Activated CD8-positive, alpha-beta T cell treated with anti-CD3 and anti-CD28 coated beads for 36 hours (primary cell): ENCODE measurements around the gene PPFIA2. TPM values are rescaled to one million over a fixed set of nuclear protein-coding genes. Genes with fewer than 3 reads are reported as not detected.

Source experiments
- ATAC-seq: fragments of 200-7000 bp; cut with Tn5 transposase; one replicate; pipeline ENCODE4 v1.10.0; 2021; ENCODE audit warnings: mild to moderate bottlenecking, moderate library complexity
- CTCF ChIA-PET: fragments of 350-600 bp; sonication (Branson Sonifier 250); formaldehyde crosslinking; loops from one replicate; lab custom pipeline; 2021; ENCODE audit warnings: antibody characterized with exemption; lab: Charles Lee
- POLR2A ChIA-PET: fragments of 350-600 bp; sonication (Branson Sonifier 250); formaldehyde crosslinking; loops from one replicate; lab custom pipeline; 2021; ENCODE audit warnings: antibody characterized with exemption; lab: Charles Lee
- DNase-seq: peaks from one replicate; pipeline ENCODE4 v3.0.0-alpha.2; 2020
- H3K27ac Mint-ChIP-seq: one replicate; pipeline ENCODE4 v1.8.0; 2021; ENCODE audit warnings: mild to moderate bottlenecking, mixed read lengths
- H3K27me3 Mint-ChIP-seq: one replicate; pipeline ENCODE4 v1.8.0; 2021; ENCODE audit warnings: mixed read lengths
- H3K36me3 Mint-ChIP-seq: one replicate; pipeline ENCODE4 v1.8.0; 2021; ENCODE audit warnings: low read depth, mixed read lengths
- H3K4me1 Mint-ChIP-seq: one replicate; pipeline ENCODE4 v1.8.0; 2021; ENCODE audit warnings: low read depth, mixed read lengths
- H3K4me3 Mint-ChIP-seq: one replicate; pipeline ENCODE4 v1.8.0; 2021; ENCODE audit warnings: mild to moderate bottlenecking, moderate library complexity, mixed read lengths
- H3K9me3 Mint-ChIP-seq: one replicate; pipeline ENCODE4 v1.8.0; 2021; ENCODE audit warnings: mixed read lengths
- intact Hi-C: fragments of 100-400 bp; cut with micrococcal nuclease; formaldehyde crosslinking; loops from one replicate; pipeline ENCODE4 v1.10.0; 2022
- total RNA-seq, 2 experiments: library from RNA; stranded (reverse); gene quantifications; one replicate each; pipeline ENCODE4 v1.2.3, GENCODE V29; 2021
- TF ChIP-seq, protein P1 (sequence below): fragments of 200-600 bp; IDR thresholded peaks from one replicate; pipeline ENCODE4 v1.8.0; 2022; ENCODE audit warnings: antibody characterized with exemption, mild to moderate bottlenecking

Gene PPFIA2
- total RNA-seq, 2 experiments from 2014 or later = not detected

DNA sequence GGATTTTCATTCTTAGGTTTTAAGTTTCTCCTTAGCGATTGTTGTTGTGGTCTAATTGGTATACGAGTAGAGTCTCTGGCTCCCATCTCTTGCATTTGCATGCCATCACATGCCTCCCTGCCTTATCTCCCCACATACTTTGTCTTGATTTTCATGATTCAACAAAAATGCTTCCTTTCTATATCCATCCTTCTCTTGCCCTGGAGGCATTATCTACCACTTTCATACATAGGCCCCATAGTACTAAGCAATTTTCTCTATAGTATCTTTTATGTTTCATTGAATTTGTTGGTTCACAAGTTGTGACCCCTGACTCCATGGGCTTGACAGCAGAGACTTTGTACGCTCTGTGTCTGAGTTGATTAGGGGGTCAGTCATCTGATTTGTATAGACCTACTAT is 455.2 kb downstream of the PPFIA2 start:
- DNase-seq = no peak
- Mint-ChIP-seq H3K4me1 (no peaks in the 10 kb centered on the region), H3K27ac (no peak overlapping the region), H3K27me3 (no peaks in the 10 kb centered on the region), H3K9me3 (peaks cover 3% of the 10 kb centered on the region), H3K36me3 (no peaks in the 10 kb centered on the region), H3K4me3 (no peak overlapping the region)
- TF ChIP-seq, protein P1, sequence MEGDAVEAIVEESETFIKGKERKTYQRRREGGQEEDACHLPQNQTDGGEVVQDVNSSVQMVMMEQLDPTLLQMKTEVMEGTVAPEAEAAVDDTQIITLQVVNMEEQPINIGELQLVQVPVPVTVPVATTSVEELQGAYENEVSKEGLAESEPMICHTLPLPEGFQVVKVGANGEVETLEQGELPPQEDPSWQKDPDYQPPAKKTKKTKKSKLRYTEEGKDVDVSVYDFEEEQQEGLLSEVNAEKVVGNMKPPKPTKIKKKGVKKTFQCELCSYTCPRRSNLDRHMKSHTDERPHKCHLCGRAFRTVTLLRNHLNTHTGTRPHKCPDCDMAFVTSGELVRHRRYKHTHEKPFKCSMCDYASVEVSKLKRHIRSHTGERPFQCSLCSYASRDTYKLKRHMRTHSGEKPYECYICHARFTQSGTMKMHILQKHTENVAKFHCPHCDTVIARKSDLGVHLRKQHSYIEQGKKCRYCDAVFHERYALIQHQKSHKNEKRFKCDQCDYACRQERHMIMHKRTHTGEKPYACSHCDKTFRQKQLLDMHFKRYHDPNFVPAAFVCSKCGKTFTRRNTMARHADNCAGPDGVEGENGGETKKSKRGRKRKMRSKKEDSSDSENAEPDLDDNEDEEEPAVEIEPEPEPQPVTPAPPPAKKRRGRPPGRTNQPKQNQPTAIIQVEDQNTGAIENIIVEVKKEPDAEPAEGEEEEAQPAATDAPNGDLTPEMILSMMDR = no peak
- ChIA-PET POLR2A (no interaction called here), CTCF (no interaction called here)
- intact Hi-C loops = no loop called here
- ATAC-seq = no peak

DNA sequence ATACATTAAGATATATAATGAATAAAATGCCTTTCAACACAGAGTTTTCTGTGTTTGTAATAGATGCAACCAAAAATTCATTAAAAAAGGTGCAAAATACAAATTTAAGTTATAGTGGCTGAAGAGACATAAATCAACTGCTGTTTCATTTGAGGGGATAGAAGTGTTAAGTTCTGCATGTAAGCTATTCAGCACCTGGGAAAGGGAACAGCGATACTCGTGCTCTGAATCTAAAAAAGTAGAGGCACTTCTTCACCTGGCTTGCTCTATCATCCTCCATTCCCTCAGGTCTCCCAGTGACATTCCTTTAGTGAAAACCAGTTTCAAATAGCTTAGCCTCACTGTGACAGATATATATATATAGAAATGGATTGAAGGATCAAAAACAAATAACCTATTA is 458.7 kb downstream of the PPFIA2 start:
- Mint-ChIP-seq H3K4me1 (no peaks in the 10 kb centered on the region), H3K36me3 (no peaks in the 10 kb centered on the region), H3K27ac (no peak overlapping the region), H3K4me3 (no peak overlapping the region), H3K9me3 (peaks cover 2% of the 10 kb centered on the region), H3K27me3 (no peaks in the 10 kb centered on the region)
- ChIA-PET POLR2A (no interaction called here), CTCF (no interaction called here)
- ATAC-seq (no peak), DNase-seq (no peak)
- intact Hi-C loops = no loop called here
- TF ChIP-seq, protein P1 = no peak

DNA sequence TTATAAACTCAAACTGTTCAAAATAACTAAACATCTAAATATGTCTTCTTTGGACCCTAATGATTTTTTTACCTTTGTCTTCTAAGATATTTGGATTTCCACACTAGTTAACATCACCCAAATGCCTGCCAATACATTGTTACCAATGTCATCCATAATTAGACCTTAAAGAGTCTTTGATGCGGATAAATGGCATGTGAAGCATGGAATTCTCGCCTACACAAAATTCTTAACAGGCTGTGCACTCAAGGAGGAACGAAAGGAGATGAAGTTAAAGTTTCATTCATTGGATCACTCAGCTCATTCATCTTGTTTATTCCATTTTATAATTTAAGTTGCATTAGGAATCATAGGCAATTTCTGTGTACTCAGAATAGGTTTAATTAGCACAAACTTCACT is 461.5 kb downstream of the PPFIA2 start:
- no peak for ATAC-seq
- intact Hi-C loops = no loop called here
- no peaks in the 10 kb centered on the region for H3K4me1 Mint-ChIP-seq
- peaks cover 4% of the 10 kb centered on the region for H3K9me3 Mint-ChIP-seq
- CTCF ChIA-PET = no interaction called here
- H3K4me3 Mint-ChIP-seq = no peak overlapping the region
- TF ChIP-seq, protein P1 = no peak
- H3K27ac Mint-ChIP-seq = no peak overlapping the region
- no peak for DNase-seq
- H3K27me3 Mint-ChIP-seq = no peaks in the 10 kb centered on the region
- H3K36me3 Mint-ChIP-seq = no peaks in the 10 kb centered on the region
- POLR2A ChIA-PET = no interaction called here

DNA sequence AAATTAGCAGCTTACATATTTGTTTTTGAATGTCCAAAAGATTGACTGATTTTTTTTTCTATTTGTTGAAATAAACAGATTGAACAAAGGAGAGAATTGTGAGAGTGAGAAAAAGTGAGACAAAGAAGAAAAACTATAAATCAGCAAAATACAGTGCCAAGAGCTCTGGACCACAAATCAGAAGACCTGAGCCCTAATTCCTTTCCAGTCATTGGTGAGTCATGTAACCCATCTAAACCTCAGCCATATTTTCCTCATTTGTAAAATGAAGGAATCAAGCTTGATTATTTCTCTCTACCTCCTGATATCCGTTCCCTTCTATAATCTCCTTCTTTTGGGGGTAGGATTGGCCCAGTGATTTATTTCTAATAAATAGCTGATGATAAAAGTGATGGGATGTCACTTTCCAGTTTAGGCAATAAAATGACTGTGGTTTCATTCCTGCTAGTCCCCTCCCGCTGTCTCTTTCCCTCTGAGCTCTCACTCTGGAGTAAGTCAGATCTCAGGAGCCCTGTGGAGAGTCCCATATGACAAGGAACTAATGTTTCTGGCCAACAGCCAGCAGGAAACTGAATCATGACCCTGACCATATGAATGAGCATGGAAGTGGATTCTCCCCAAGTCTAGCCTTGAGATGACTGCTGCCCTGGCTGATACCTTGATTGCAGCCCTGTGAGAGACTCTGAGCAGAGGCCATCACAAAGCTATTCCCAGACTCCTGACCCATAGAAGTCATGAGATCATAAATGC is 462.4 kb downstream of the PPFIA2 start:
- Mint-ChIP-seq H3K4me3 (no peak overlapping the region), H3K36me3 (no peaks in the 10 kb centered on the region), H3K27ac (no peak overlapping the region), H3K27me3 (no peaks in the 10 kb centered on the region), H3K9me3 (peaks cover 4% of the 10 kb centered on the region), H3K4me1 (no peaks in the 10 kb centered on the region)
- ChIA-PET POLR2A (no interaction called here), CTCF (interaction anchor here (1.0 kb wide), 1 partner anchor 26 kb away, joined by 3 read pairs; no protein-coding TSS in a partner anchor)
- intact Hi-C loops = no loop called here
- TF ChIP-seq, protein P1 = no peak
- ATAC-seq = no peak
- DNase-seq = no peak

DNA sequence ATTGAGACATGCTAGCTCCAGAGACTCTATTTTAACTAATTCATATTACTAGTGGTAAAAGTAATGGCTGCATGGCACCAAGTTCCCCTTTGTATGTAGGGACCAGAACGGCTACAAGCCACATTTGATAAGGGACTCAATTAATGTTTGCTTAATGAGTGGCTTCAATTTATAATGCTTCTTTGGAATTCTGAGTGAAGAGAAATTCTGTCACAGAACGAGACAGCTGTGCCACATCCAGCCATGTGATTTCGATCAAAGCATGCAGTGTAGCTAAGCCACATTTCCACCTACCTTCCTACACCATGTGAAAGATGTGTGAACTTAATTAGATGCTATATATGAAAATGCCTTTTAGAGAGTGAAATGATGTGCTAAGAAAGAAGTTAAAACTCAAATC is 463.9 kb downstream of the PPFIA2 start:
- TF ChIP-seq, protein P1 = no peak
- Mint-ChIP-seq H3K36me3 (no peaks in the 10 kb centered on the region), H3K4me1 (no peaks in the 10 kb centered on the region), H3K4me3 (no peak overlapping the region), H3K9me3 (peaks cover 4% of the 10 kb centered on the region), H3K27me3 (no peaks in the 10 kb centered on the region), H3K27ac (no peak overlapping the region)
- intact Hi-C loops = no loop called here
- ChIA-PET CTCF (no interaction called here), POLR2A (no interaction called here)
- DNase-seq (no peak), ATAC-seq (no peak)
